ENCODE measurements around the gene ATP8B4. TPM values are rescaled to one million over a fixed set of nuclear protein-coding genes. Genes with fewer than 3 reads are reported as not detected.

ATP8B4 gene
- total RNA-seq, 4 donors from 2014 or later, result 34.9 to 124 (median 78.8) TPM

DNA sequence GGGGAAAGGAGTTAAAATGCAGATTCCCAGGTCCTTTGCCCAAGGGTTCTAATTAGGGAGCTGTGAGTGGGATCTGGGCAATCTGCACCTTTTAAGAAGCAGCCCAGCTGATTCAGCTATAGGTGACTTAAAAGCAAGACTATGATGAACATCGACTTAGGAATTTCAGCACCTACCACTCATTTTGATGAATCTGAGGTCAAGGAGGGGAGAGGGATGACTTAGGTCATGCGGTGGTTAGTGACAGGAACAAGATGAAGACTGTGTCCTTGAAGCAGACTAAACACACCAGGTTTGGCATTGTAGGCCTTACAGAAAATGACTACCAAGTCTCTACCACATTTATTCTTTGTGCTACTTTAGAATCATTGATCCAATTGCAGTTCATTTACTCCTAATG lies 301.9 kb downstream of the ATP8B4 start:
- no peaks in the 10 kb centered on the region for H3K9me3 ChIP-seq
- peaks cover 0 to 3% of the 10 kb centered on the region in 2 donors for H3K4me1 ChIP-seq
- peak overlapping the region in 1 of 2 donors; percentile 7 for H3K27ac ChIP-seq
- H3K36me3 ChIP-seq, result no peaks in the 10 kb centered on the region
- DNase-seq, result no peak
- TF ChIP-seq, protein P1, sequence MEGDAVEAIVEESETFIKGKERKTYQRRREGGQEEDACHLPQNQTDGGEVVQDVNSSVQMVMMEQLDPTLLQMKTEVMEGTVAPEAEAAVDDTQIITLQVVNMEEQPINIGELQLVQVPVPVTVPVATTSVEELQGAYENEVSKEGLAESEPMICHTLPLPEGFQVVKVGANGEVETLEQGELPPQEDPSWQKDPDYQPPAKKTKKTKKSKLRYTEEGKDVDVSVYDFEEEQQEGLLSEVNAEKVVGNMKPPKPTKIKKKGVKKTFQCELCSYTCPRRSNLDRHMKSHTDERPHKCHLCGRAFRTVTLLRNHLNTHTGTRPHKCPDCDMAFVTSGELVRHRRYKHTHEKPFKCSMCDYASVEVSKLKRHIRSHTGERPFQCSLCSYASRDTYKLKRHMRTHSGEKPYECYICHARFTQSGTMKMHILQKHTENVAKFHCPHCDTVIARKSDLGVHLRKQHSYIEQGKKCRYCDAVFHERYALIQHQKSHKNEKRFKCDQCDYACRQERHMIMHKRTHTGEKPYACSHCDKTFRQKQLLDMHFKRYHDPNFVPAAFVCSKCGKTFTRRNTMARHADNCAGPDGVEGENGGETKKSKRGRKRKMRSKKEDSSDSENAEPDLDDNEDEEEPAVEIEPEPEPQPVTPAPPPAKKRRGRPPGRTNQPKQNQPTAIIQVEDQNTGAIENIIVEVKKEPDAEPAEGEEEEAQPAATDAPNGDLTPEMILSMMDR (IDR thresholded peaks at IDR 0.05), result no peak
- no peak for TF ChIP-seq POLR2A (IDR thresholded peaks at IDR 0.05)
- no peak overlapping the region for H3K4me3 ChIP-seq
- intact Hi-C loops (cut with DNase I; ENCODE audit: low total_unique reads), result no loop called here
- no peaks in the 10 kb centered on the region for H3K27me3 ChIP-seq

DNA sequence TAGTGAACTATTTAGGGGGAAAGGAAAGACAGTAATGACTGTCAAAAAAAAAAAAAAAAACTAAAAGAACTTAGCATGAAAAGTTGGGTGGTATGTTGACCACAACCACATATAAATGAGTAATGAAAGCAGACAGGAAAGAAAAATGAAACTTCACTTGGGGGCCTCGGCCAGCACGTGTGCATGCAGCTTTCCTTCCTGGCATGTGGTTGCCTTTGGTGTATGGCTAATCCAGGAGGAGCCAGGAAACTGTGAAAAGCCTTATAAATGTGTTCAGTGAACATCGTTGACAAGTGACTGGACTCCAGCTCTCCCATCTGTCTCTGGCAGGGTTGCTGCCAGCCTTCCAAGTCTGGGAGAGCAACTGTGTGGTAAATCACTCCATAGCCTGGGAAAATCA lies 303.1 kb downstream of the ATP8B4 start:
- no peaks in the 10 kb centered on the region for H3K9me3 ChIP-seq
- no peaks in the 10 kb centered on the region for H3K36me3 ChIP-seq
- TF ChIP-seq, protein P1 (IDR thresholded peaks at IDR 0.05), result no peak
- TF ChIP-seq POLR2A (IDR thresholded peaks at IDR 0.05), result no peak
- DNase-seq, result peak; percentile 56 to 59
- no peaks in the 10 kb centered on the region for H3K27me3 ChIP-seq
- intact Hi-C loops (cut with DNase I; ENCODE audit: low total_unique reads), result no loop called here
- H3K4me1 ChIP-seq, result peaks cover 0 to 3% of the 10 kb centered on the region in 2 donors
- no peak overlapping the region for H3K4me3 ChIP-seq
- H3K27ac ChIP-seq, result peak overlapping the region; percentile 52 to 67

DNA sequence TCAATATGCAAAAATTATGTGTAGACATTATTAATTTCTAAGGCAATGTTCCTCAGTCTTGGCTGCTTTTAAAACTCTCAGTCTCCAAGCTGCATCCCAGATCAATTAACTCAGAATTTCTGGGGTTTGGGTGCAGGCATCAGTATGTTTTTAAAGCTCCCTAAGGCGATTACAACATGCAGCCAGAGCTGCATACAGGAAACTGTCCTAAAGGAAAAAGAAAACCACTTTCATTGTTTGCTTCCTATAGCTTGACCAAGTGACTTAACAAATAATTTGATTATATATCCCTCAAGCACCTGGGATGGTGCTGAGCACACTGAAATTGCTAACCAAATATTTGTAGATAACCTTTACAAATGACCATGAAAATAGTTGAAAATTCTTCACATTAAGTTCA lies 303.5 kb downstream of the ATP8B4 start:
- intact Hi-C loops (cut with DNase I; ENCODE audit: low total_unique reads), result no loop called here
- H3K9me3 ChIP-seq, result no peaks in the 10 kb centered on the region
- no peak for TF ChIP-seq POLR2A (IDR thresholded peaks at IDR 0.05)
- TF ChIP-seq, protein P1 (IDR thresholded peaks at IDR 0.05), result no peak

DNA sequence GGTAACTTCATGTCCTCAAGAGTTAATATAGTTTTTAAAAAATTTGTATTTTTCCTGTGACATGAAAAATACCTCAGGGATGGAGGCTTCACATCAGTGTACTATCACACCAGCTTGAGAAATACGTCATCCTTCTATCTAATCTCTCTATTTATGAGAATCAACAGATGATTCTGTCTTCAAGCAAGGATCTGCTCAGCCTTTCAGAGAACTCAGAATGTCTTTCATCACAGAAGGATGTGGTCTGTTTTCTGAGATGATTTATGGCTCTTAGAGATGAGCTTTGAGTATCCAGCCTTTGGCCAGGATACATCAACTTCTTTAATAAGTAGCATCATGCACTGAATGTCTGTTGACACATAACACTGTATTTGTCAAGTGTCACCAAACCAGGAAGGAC lies 304.3 kb downstream of the ATP8B4 start:
- no peak for TF ChIP-seq POLR2A (IDR thresholded peaks at IDR 0.05)
- TF ChIP-seq, protein P1 (IDR thresholded peaks at IDR 0.05), result no peak
- no peaks in the 10 kb centered on the region for H3K27me3 ChIP-seq

More for the DNA sequence above, 303.5 kb downstream of the ATP8B4 start:
- DNase-seq, result no peak
- Histone ChIP-seq H3K4me3 (no peak overlapping the region), H3K27ac (peak overlapping the region; percentile 52 to 67), H3K4me1 (peaks cover 1 to 3% of the 10 kb centered on the region in 2 donors), H3K36me3 (no peaks in the 10 kb centered on the region), H3K27me3 (no peaks in the 10 kb centered on the region)

DNA sequence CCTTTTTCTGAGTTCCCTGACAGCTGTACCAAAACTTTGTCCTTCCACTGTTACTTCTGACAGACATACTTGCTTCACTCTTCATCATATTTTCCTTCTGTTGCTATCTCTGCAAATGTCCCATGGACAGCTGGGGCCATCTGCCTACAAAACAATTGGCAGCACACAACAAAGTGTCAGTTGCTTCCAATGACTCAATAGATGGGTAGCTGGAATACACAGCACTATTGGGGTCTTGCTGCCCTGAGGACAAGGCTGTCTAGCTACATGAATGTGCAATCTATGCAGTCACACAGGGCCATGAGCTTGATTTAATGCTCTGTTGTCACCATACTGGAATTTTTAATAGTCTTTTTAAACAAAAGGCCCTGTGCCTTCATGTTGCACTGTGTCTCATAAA lies 305.4 kb downstream of the ATP8B4 start:
- intact Hi-C loops (cut with DNase I; ENCODE audit: low total_unique reads), result no loop called here
- Histone ChIP-seq H3K4me1 (peaks cover 3 to 14% of the 10 kb centered on the region in 2 donors), H3K27me3 (no peaks in the 10 kb centered on the region)

More for the DNA sequence above, 304.3 kb downstream of the ATP8B4 start:
- DNase-seq, result no peak
- Histone ChIP-seq H3K27ac (peak overlapping the region; percentile 52 to 67), H3K4me1 (peaks cover 3 to 7% of the 10 kb centered on the region in 2 donors), H3K4me3 (no peak overlapping the region), H3K36me3 (no peaks in the 10 kb centered on the region), H3K9me3 (no peaks in the 10 kb centered on the region)
- intact Hi-C loops (cut with DNase I; ENCODE audit: low total_unique reads), result no loop called here

More for the DNA sequence above, 305.4 kb downstream of the ATP8B4 start:
- Histone ChIP-seq H3K36me3 (no peaks in the 10 kb centered on the region), H3K4me3 (no peak overlapping the region), H3K27ac (peak overlapping the region in 1 of 2 donors; percentile 10), H3K9me3 (no peaks in the 10 kb centered on the region)
- no peak for TF ChIP-seq POLR2A (IDR thresholded peaks at IDR 0.05)
- TF ChIP-seq, protein P1 (IDR thresholded peaks at IDR 0.05), result no peak
- no peak for DNase-seq

Data from uterus (tissue), 4 donors.